Measurements from ENCODE around the gene EPB41L3.

DNA sequence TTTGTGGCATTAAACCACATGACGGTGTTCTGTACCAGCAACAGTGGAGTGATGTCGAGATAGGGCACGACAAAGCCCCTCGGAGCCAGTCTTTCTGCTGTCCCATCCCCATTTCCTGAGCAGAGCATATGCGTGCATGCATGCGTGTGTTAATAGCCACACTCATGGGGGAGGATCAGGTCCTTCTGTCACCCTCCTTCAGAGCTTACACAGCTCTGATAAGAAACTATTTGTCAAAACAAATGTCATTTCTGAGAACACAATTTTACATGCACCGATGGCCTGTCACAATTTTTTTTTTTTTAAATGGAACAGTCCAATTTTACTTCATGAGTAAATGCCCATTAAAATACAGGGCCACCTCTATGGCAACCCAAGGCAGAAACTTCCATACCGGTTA lies 152.4 kb downstream of the EPB41L3 start:
- TF ChIP-seq, protein P1, sequence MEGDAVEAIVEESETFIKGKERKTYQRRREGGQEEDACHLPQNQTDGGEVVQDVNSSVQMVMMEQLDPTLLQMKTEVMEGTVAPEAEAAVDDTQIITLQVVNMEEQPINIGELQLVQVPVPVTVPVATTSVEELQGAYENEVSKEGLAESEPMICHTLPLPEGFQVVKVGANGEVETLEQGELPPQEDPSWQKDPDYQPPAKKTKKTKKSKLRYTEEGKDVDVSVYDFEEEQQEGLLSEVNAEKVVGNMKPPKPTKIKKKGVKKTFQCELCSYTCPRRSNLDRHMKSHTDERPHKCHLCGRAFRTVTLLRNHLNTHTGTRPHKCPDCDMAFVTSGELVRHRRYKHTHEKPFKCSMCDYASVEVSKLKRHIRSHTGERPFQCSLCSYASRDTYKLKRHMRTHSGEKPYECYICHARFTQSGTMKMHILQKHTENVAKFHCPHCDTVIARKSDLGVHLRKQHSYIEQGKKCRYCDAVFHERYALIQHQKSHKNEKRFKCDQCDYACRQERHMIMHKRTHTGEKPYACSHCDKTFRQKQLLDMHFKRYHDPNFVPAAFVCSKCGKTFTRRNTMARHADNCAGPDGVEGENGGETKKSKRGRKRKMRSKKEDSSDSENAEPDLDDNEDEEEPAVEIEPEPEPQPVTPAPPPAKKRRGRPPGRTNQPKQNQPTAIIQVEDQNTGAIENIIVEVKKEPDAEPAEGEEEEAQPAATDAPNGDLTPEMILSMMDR (conservative IDR thresholded peaks at IDR 0.05; ENCODE audit: low read length), result no peak
- no peak for TF ChIP-seq EZH2phosphoT487 (IDR thresholded peaks at IDR 0.05; ENCODE audit: borderline replicate concordance, low read depth, low read length)

Data from OCI-LY7 (cell line).